22Rv1 (cell line): ENCODE results near the gene JPT2.

ENCODE experiments used
- H3K27ac ChIP-seq: fragments of 450-650 bp; 2 replicates; pipeline ENCODE4 v1.5.1; 2017
- CTCF ChIP-seq: fragments of 450-650 bp; IDR thresholded peaks from 2 replicates; pipeline ENCODE4 v1.5.1; 2017; ENCODE audit warnings: mild to moderate bottlenecking
- ZFX ChIP-seq: fragments of 450-650 bp; IDR thresholded peaks from 2 replicates; pipeline ENCODE4 v1.6.1; 2017; ENCODE audit warnings: antibody characterized with exemption, borderline replicate concordance

JPT2 gene

GRCh38 chr16:1687427-1688316, 9.6 kb downstream of the JPT2 start:
- TF ChIP-seq ZFX: no peak
- no peak for TF ChIP-seq CTCF
- H3K27ac ChIP-seq: no peak overlapping the region

GRCh38 chr16:1688807-1689560, 10.9 kb downstream of the JPT2 start:
- no peak overlapping the region for H3K27ac ChIP-seq
- no peak for TF ChIP-seq CTCF
- TF ChIP-seq ZFX: no peak

- H3K27ac ChIP-seq: no peak overlapping the region
- no peak for TF ChIP-seq CTCF
- no peak for TF ChIP-seq ZFX
Measured at GRCh38 chr16:1689853-1690252, 11.8 kb downstream of the JPT2 start.

- TF ChIP-seq ZFX (no peak), CTCF (no peak)
- H3K27ac ChIP-seq: no peak overlapping the region
Measured at GRCh38 chr16:1690810-1691209, 12.7 kb downstream of the JPT2 start.

GRCh38 chr16:1691276-1691675, 13.2 kb downstream of the JPT2 start:
- no peak overlapping the region for H3K27ac ChIP-seq
- TF ChIP-seq ZFX (no peak), CTCF (no peak)

- no peak for TF ChIP-seq CTCF
- no peak for TF ChIP-seq ZFX
- H3K27ac ChIP-seq: no peak overlapping the region
Measured at GRCh38 chr16:1691956-1692355, 13.9 kb downstream of the JPT2 start.

- no peak for TF ChIP-seq ZFX
- no peak for TF ChIP-seq CTCF
- no peak overlapping the region for H3K27ac ChIP-seq
Measured at GRCh38 chr16:1696863-1697262, 18.8 kb downstream of the JPT2 start.
